ENCODE results near the gene DENND10. TPM values are rescaled to one million over a fixed set of nuclear protein-coding genes. Genes with fewer than 3 reads are reported as not detected.
"Not testable (repeated sequence)": the region's sequence is repeated elsewhere in the genome, so short reads cannot be mapped to it uniquely, and the experiment has no call there.

The DENND10 gene
- total RNA-seq, 1 experiment from 2014 or later, result 60.6 TPM

- TF ChIP-seq CREM (CRISPR knock-in tag; IDR thresholded peaks at IDR 0.05) (no peak), FOXJ3 (CRISPR knock-in tag; IDR thresholded peaks at IDR 0.05; ENCODE audit: borderline replicate concordance) (no peak), CBFB (CRISPR knock-in tag; IDR thresholded peaks at IDR 0.05; ENCODE audit: low read depth) (no peak)
- TF ChIP-seq, protein P1, sequence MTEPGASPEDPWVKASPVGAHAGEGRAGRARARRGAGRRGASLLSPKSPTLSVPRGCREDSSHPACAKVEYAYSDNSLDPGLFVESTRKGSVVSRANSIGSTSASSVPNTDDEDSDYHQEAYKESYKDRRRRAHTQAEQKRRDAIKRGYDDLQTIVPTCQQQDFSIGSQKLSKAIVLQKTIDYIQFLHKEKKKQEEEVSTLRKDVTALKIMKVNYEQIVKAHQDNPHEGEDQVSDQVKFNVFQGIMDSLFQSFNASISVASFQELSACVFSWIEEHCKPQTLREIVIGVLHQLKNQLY (CRISPR knock-in tag; IDR thresholded peaks at IDR 0.05), result no peak
Measured at GRCh38 chr10:119133949-119134348, 30.0 kb downstream of the DENND10 start (continued).

- H3K4me1 Mint-ChIP-seq, result no peaks in the 10 kb centered on the region
Measured at GRCh38 chr10:119135513-119135881, 31.6 kb downstream of the DENND10 start.

GRCh38 chr10:119136084-119136483 is 32.2 kb downstream of the DENND10 start:
- TF ChIP-seq, protein P2, sequence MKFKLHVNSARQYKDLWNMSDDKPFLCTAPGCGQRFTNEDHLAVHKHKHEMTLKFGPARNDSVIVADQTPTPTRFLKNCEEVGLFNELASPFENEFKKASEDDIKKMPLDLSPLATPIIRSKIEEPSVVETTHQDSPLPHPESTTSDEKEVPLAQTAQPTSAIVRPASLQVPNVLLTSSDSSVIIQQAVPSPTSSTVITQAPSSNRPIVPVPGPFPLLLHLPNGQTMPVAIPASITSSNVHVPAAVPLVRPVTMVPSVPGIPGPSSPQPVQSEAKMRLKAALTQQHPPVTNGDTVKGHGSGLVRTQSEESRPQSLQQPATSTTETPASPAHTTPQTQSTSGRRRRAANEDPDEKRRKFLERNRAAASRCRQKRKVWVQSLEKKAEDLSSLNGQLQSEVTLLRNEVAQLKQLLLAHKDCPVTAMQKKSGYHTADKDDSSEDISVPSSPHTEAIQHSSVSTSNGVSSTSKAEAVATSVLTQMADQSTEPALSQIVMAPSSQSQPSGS (CRISPR knock-in tag; IDR thresholded peaks at IDR 0.05; ENCODE audit: borderline replicate concordance, low read depth), result no peak
- TF ChIP-seq IRF2 (CRISPR knock-in tag; IDR thresholded peaks at IDR 0.05; ENCODE audit: borderline replicate concordance, low read depth) (no peak), MAX (CRISPR knock-in tag; IDR thresholded peaks at IDR 0.05) (no peak), MXD4 (CRISPR knock-in tag; IDR thresholded peaks at IDR 0.05; ENCODE audit: borderline replicate concordance) (no peak), ZNF317 (CRISPR knock-in tag; IDR thresholded peaks at IDR 0.05; ENCODE audit: borderline replicate concordance, low read depth) (no peak), PRRX2 (CRISPR knock-in tag; IDR thresholded peaks at IDR 0.05) (no peak), RELA (CRISPR knock-in tag; IDR thresholded peaks at IDR 0.05; ENCODE audit: borderline replicate concordance) (no peak), ESRRA (CRISPR knock-in tag; IDR thresholded peaks at IDR 0.05; ENCODE audit: borderline replicate concordance) (no peak), RORB (CRISPR knock-in tag; IDR thresholded peaks at IDR 0.05) (no peak), GRHL2 (CRISPR knock-in tag; IDR thresholded peaks at IDR 0.05; ENCODE audit: insufficient replicate concordance, severe bottlenecking) (no peak), JAZF1 (CRISPR knock-in tag; IDR thresholded peaks at IDR 0.05) (no peak)
- TF ChIP-seq, protein P3, sequence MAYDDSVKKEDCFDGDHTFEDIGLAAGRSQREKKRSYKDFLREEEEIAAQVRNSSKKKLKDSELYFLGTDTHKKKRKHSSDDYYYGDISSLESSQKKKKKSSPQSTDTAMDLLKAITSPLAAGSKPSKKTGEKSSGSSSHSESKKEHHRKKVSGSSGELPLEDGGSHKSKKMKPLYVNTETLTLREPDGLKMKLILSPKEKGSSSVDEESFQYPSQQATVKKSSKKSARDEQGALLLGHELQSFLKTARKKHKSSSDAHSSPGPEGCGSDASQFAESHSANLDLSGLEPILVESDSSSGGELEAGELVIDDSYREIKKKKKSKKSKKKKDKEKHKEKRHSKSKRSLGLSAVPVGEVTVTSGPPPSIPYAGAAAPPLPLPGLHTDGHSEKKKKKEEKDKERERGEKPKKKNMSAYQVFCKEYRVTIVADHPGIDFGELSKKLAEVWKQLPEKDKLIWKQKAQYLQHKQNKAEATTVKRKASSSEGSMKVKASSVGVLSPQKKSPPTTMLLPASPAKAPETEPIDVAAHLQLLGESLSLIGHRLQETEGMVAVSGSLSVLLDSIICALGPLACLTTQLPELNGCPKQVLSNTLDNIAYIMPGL (CRISPR knock-in tag; IDR thresholded peaks at IDR 0.05), result no peak
- TF ChIP-seq, protein P4, sequence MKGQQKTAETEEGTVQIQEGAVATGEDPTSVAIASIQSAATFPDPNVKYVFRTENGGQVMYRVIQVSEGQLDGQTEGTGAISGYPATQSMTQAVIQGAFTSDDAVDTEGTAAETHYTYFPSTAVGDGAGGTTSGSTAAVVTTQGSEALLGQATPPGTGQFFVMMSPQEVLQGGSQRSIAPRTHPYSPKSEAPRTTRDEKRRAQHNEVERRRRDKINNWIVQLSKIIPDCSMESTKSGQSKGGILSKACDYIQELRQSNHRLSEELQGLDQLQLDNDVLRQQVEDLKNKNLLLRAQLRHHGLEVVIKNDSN (CRISPR knock-in tag; IDR thresholded peaks at IDR 0.05), result no peak
- TF ChIP-seq, protein P5, sequence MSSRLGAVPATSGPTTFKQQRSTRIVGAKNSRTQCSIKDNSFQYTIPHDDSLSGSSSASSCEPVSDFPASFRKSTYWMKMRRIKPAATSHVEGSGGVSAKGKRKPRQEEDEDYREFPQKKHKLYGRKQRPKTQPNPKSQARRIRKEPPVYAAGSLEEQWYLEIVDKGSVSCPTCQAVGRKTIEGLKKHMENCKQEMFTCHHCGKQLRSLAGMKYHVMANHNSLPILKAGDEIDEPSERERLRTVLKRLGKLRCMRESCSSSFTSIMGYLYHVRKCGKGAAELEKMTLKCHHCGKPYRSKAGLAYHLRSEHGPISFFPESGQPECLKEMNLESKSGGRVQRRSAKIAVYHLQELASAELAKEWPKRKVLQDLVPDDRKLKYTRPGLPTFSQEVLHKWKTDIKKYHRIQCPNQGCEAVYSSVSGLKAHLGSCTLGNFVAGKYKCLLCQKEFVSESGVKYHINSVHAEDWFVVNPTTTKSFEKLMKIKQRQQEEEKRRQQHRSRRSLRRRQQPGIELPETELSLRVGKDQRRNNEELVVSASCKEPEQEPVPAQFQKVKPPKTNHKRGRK (CRISPR knock-in tag; IDR thresholded peaks at IDR 0.05; ENCODE audit: borderline replicate concordance), result no peak
- ChIA-PET POLR2A (no interaction called here), CTCF (interaction anchor here (0.5 kb wide), 1 partner anchor 324 kb away, joined by 4 read pairs; no protein-coding TSS in a partner anchor)
- Mint-ChIP-seq H3K36me3 (peaks cover 32% of the 10 kb centered on the region), H3K9me3 (no peaks in the 10 kb centered on the region), H3K27me3 (ENCODE audit: low read depth) (no peaks in the 10 kb centered on the region), H3K4me3 (no peak overlapping the region), H3K4me1 (no peaks in the 10 kb centered on the region), H3K27ac (no peak overlapping the region)
- ATAC-seq, result no peak
- no peak for DNase-seq (ENCODE audit: low spot score)

More at GRCh38 chr10:119135513-119135881, 31.6 kb downstream of the DENND10 start:
- peaks cover 38% of the 10 kb centered on the region for H3K36me3 Mint-ChIP-seq
- no peaks in the 10 kb centered on the region for H3K9me3 Mint-ChIP-seq
- no peak overlapping the region for H3K4me3 Mint-ChIP-seq
- no peak overlapping the region; the same call in 1 of the 2 replicates for H3K27ac Mint-ChIP-seq
- no peak for DNase-seq (ENCODE audit: low spot score)
- ATAC-seq, result no peak
- POLR2A ChIA-PET, result no interaction called here
- no peaks in the 10 kb centered on the region for H3K27me3 Mint-ChIP-seq (ENCODE audit: low read depth)
- TF ChIP-seq, protein P6, sequence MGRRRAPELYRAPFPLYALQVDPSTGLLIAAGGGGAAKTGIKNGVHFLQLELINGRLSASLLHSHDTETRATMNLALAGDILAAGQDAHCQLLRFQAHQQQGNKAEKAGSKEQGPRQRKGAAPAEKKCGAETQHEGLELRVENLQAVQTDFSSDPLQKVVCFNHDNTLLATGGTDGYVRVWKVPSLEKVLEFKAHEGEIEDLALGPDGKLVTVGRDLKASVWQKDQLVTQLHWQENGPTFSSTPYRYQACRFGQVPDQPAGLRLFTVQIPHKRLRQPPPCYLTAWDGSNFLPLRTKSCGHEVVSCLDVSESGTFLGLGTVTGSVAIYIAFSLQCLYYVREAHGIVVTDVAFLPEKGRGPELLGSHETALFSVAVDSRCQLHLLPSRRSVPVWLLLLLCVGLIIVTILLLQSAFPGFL (CRISPR knock-in tag; IDR thresholded peaks at IDR 0.05; ENCODE audit: borderline replicate concordance), result no peak
- CTCF ChIA-PET, result interaction anchor here (0.5 kb wide), 1 partner anchor 324 kb away, joined by 4 read pairs; no protein-coding TSS in a partner anchor

GRCh38 chr10:119137878-119138277 is 34.0 kb downstream of the DENND10 start:
- not testable (repeated sequence) for H3K9me3 Mint-ChIP-seq; ATAC-seq; H3K27ac Mint-ChIP-seq; H3K4me1 Mint-ChIP-seq; H3K27me3 Mint-ChIP-seq (ENCODE audit: low read depth); DNase-seq (ENCODE audit: low spot score); H3K4me3 Mint-ChIP-seq
- CTCF ChIA-PET, result interaction anchor here (0.7 to 1.1 kb wide), 4 partner anchors 62 to 352 kb away, joined by 3 to 4 read pairs (median 3); no protein-coding TSS in a partner anchor
- H3K36me3 Mint-ChIP-seq, result peaks cover 17% of the 10 kb centered on the region
- POLR2A ChIA-PET, result interaction anchor here (0.7 kb wide), 1 partner anchor 429 kb away, joined by 3 read pairs; no protein-coding TSS in a partner anchor
